ENCODE results near the gene TOP3B. TPM values are rescaled to one million over a fixed set of nuclear protein-coding genes. Genes with fewer than 3 reads are reported as not detected.

The TOP3B gene
- total and polyA plus RNA-seq, 4 donors: 6.0 to 26.9 (median 8.8) TPM

- no peaks in the 10 kb centered on the region for H3K36me3 ChIP-seq (ENCODE audit: control insufficient read depth in 4 of 4, insufficient read depth in 3 of 4, low read depth in 1 of 4, low read length in 3 of 4)
- TF ChIP-seq SP1 (IDR thresholded peaks at IDR 0.05): no peak
- no peak overlapping the region for H3K27ac ChIP-seq (ENCODE audit: low read depth in 1 of 2, low read length in 2 of 2)
- WGBS: 89% methylated on average over 10 of the region's 10 CpGs
- H3K9me3 ChIP-seq (ENCODE audit: control insufficient read depth in 4 of 4, low read length in 3 of 4): no peaks in the 10 kb centered on the region
- DNase-seq (ENCODE audit: low spot score): no peak
- H3K9ac ChIP-seq (ENCODE audit: low read depth in 1 of 2, low read length in 2 of 2): no peak overlapping the region
- no peak overlapping the region for H3K4me3 ChIP-seq (ENCODE audit: low read depth in 1 of 3, low read length in 3 of 3)
- no peaks in the 10 kb centered on the region for H3K27me3 ChIP-seq (ENCODE audit: control insufficient read depth in 4 of 4, insufficient read depth in 4 of 4, low read length in 3 of 4)
- H3K4me1 ChIP-seq (ENCODE audit: control insufficient read depth in 4 of 4, insufficient read depth in 4 of 4, low read length in 3 of 4): no peaks in the 10 kb centered on the region
Measured at GRCh38 chr22:22018825-22019658, 36.5 kb upstream of the TOP3B start.

DNA sequence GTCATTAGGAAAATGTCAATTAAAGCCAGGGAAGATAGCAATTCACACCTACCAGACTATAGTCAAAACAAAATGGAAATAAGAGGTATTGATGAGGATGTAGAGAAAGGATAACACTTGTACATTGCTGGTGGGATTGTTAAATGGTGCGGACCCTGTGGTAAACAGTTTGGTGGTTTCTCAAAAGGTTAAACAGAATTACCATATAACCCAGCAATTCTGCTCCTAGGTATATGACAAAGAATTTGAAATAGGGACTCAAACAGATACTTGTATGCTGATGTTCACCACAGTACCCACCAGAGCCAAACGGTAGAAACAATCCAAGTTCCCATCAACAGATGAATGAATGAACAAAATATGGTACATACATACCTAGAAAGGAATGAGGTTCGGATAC is 33.0 kb upstream of the TOP3B start:
- Histone ChIP-seq H3K27ac (ENCODE audit: low read depth in 1 of 2, low read length in 2 of 2) (no peak overlapping the region), H3K4me3 (ENCODE audit: low read depth in 1 of 3, low read length in 3 of 3) (no peak overlapping the region), H3K4me1 (ENCODE audit: control insufficient read depth in 4 of 4, insufficient read depth in 4 of 4, low read length in 3 of 4) (no peaks in the 10 kb centered on the region), H3K9me3 (ENCODE audit: control insufficient read depth in 4 of 4, low read length in 3 of 4) (peaks cover 0 to 2% (median 0%) of the 10 kb centered on the region in 4 donors), H3K9ac (ENCODE audit: low read depth in 1 of 2, low read length in 2 of 2) (no peak overlapping the region), H3K27me3 (ENCODE audit: control insufficient read depth in 4 of 4, insufficient read depth in 4 of 4, low read length in 3 of 4) (no peaks in the 10 kb centered on the region), H3K36me3 (ENCODE audit: control insufficient read depth in 4 of 4, insufficient read depth in 3 of 4, low read depth in 1 of 4, low read length in 3 of 4) (no peaks in the 10 kb centered on the region)
- 88% methylated on average over 3 of the region's 3 CpGs for WGBS
- TF ChIP-seq FOXA1 (IDR thresholded peaks at IDR 0.05) (no peak), YY1 (IDR thresholded peaks at IDR 0.05) (no peak), CTCF (IDR thresholded peaks at IDR 0.05; ENCODE audit: low read depth, low read length, missing input control) (no peak), SP1 (IDR thresholded peaks at IDR 0.05) (no peak), ATF3 (IDR thresholded peaks at IDR 0.05) (no peak), JUND (IDR thresholded peaks at IDR 0.05) (no peak), EGR1 (IDR thresholded peaks at IDR 0.05; ENCODE audit: low read depth in 2 of 2) (no peak), TAF1 (conservative IDR thresholded peaks at IDR 0.05) (no peak), GABPA (IDR thresholded peaks at IDR 0.05 in 1 of 2, conservative IDR thresholded peaks at IDR 0.05 in 1 of 2) (no peak), NR2F2 (IDR thresholded peaks at IDR 0.05) (no peak), RAD21 (IDR thresholded peaks at IDR 0.05) (no peak), HNF4A (conservative IDR thresholded peaks at IDR 0.05) (no peak)
- TF ChIP-seq, protein P1, sequence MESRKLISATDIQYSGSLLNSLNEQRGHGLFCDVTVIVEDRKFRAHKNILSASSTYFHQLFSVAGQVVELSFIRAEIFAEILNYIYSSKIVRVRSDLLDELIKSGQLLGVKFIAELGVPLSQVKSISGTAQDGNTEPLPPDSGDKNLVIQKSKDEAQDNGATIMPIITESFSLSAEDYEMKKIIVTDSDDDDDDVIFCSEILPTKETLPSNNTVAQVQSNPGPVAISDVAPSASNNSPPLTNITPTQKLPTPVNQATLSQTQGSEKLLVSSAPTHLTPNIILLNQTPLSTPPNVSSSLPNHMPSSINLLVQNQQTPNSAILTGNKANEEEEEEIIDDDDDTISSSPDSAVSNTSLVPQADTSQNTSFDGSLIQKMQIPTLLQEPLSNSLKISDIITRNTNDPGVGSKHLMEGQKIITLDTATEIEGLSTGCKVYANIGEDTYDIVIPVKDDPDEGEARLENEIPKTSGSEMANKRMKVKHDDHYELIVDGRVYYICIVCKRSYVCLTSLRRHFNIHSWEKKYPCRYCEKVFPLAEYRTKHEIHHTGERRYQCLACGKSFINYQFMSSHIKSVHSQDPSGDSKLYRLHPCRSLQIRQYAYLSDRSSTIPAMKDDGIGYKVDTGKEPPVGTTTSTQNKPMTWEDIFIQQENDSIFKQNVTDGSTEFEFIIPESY (IDR thresholded peaks at IDR 0.05): no peak
- TF ChIP-seq, protein P2, sequence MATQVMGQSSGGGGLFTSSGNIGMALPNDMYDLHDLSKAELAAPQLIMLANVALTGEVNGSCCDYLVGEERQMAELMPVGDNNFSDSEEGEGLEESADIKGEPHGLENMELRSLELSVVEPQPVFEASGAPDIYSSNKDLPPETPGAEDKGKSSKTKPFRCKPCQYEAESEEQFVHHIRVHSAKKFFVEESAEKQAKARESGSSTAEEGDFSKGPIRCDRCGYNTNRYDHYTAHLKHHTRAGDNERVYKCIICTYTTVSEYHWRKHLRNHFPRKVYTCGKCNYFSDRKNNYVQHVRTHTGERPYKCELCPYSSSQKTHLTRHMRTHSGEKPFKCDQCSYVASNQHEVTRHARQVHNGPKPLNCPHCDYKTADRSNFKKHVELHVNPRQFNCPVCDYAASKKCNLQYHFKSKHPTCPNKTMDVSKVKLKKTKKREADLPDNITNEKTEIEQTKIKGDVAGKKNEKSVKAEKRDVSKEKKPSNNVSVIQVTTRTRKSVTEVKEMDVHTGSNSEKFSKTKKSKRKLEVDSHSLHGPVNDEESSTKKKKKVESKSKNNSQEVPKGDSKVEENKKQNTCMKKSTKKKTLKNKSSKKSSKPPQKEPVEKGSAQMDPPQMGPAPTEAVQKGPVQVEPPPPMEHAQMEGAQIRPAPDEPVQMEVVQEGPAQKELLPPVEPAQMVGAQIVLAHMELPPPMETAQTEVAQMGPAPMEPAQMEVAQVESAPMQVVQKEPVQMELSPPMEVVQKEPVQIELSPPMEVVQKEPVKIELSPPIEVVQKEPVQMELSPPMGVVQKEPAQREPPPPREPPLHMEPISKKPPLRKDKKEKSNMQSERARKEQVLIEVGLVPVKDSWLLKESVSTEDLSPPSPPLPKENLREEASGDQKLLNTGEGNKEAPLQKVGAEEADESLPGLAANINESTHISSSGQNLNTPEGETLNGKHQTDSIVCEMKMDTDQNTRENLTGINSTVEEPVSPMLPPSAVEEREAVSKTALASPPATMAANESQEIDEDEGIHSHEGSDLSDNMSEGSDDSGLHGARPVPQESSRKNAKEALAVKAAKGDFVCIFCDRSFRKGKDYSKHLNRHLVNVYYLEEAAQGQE (IDR thresholded peaks at IDR 0.05): no peak
- DNase-seq (ENCODE audit: low spot score): no peak

All from liver (tissue), 9 donors.